ENCODE results near the gene NBEA. TPM values are rescaled to one million over a fixed set of nuclear protein-coding genes. Genes with fewer than 3 reads are reported as not detected.
A peak's percentile ranks its signal among the peaks of the same experiment; 100 is the strongest.

NBEA gene
- total RNA-seq, 1 donor: 4.0 TPM

DNA sequence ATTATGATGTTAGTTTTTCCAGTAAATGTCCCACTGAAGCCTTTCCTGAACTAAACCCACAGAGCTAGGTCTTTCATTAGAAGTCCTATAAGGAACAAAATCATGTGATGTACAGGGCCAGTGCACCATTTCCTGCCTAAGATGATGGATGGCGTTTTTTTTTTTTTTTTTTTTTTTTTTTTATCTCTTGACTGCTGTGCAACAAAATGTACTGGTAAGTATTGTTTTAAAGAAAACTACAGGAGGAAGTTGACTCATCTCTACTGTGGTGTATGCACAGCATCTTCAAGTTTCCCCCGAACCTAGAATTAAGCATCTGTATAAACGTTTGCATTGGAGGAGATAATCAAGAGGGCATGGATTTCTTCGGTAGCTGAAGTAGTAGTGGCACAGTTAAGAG lies 197.5 kb downstream of the NBEA start:
- TF ChIP-seq, protein P1, sequence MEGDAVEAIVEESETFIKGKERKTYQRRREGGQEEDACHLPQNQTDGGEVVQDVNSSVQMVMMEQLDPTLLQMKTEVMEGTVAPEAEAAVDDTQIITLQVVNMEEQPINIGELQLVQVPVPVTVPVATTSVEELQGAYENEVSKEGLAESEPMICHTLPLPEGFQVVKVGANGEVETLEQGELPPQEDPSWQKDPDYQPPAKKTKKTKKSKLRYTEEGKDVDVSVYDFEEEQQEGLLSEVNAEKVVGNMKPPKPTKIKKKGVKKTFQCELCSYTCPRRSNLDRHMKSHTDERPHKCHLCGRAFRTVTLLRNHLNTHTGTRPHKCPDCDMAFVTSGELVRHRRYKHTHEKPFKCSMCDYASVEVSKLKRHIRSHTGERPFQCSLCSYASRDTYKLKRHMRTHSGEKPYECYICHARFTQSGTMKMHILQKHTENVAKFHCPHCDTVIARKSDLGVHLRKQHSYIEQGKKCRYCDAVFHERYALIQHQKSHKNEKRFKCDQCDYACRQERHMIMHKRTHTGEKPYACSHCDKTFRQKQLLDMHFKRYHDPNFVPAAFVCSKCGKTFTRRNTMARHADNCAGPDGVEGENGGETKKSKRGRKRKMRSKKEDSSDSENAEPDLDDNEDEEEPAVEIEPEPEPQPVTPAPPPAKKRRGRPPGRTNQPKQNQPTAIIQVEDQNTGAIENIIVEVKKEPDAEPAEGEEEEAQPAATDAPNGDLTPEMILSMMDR (IDR thresholded peaks at IDR 0.05; ENCODE audit: extremely low read depth, low read depth, low read length): no peak
- no peak overlapping the region for H3K4me3 ChIP-seq (ENCODE audit: insufficient read depth, low read length)

DNA sequence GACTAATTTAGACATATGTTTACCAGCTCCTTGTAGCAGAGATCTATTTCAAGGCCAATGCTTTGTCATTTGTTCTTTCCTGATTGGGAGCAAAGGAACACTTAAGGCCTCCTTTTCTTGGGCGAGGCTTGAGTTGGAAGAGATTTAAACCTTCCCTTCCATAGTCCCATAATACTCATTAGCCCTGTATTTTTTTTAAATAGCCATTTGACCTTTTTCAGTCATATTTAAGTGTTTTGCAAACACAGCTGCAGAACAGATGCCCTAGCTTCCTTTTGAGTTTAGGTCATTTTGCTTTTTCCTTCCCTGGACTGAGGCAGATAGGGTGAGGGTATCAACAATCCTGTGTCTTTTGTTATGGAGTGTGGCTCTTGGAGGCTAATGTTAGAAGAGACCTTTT lies 198.3 kb downstream of the NBEA start:
- no peaks in the 10 kb centered on the region for H3K9me3 ChIP-seq (ENCODE audit: low read depth, low read length)
- no peaks in the 10 kb centered on the region for H3K36me3 ChIP-seq (ENCODE audit: insufficient read depth, low read length)
- no peak for DNase-seq (ENCODE audit: insufficient read length, low spot score, missing footprints)
- no peaks in the 10 kb centered on the region for H3K27me3 ChIP-seq (ENCODE audit: insufficient read depth, low read length)
- H3K4me3 ChIP-seq (ENCODE audit: insufficient read depth, low read length): no peak overlapping the region
- no peak overlapping the region for H3K27ac ChIP-seq (ENCODE audit: low read depth, low read length)
- no peaks in the 10 kb centered on the region for H4K20me1 ChIP-seq (ENCODE audit: insufficient read depth, low read length)
- H3K79me2 ChIP-seq (ENCODE audit: insufficient read depth, low read length): no peaks in the 10 kb centered on the region
- TF ChIP-seq, protein P1 (IDR thresholded peaks at IDR 0.05; ENCODE audit: extremely low read depth, low read depth, low read length): no peak
- no peaks in the 10 kb centered on the region for H3K4me1 ChIP-seq (ENCODE audit: insufficient read depth, low read length)
- no peak overlapping the region for H3K4me2 ChIP-seq (ENCODE audit: insufficient read depth, low read length)
- H2AFZ ChIP-seq (ENCODE audit: low read length): no peak overlapping the region

More for the DNA sequence above, 197.5 kb downstream of the NBEA start:
- no peaks in the 10 kb centered on the region for H4K20me1 ChIP-seq (ENCODE audit: insufficient read depth, low read length)
- no peak overlapping the region for H3K4me2 ChIP-seq (ENCODE audit: insufficient read depth, low read length)
- H3K9me3 ChIP-seq (ENCODE audit: low read depth, low read length): no peaks in the 10 kb centered on the region
- H3K27me3 ChIP-seq (ENCODE audit: insufficient read depth, low read length): no peaks in the 10 kb centered on the region
- H3K79me2 ChIP-seq (ENCODE audit: insufficient read depth, low read length): no peaks in the 10 kb centered on the region
- DNase-seq (ENCODE audit: insufficient read length, low spot score, missing footprints): peak; percentile 3
- no peak overlapping the region for H2AFZ ChIP-seq (ENCODE audit: low read length)
- H3K4me1 ChIP-seq (ENCODE audit: insufficient read depth, low read length): no peaks in the 10 kb centered on the region
- no peak overlapping the region for H3K27ac ChIP-seq (ENCODE audit: low read depth, low read length)
- no peaks in the 10 kb centered on the region for H3K36me3 ChIP-seq (ENCODE audit: insufficient read depth, low read length)

DNA sequence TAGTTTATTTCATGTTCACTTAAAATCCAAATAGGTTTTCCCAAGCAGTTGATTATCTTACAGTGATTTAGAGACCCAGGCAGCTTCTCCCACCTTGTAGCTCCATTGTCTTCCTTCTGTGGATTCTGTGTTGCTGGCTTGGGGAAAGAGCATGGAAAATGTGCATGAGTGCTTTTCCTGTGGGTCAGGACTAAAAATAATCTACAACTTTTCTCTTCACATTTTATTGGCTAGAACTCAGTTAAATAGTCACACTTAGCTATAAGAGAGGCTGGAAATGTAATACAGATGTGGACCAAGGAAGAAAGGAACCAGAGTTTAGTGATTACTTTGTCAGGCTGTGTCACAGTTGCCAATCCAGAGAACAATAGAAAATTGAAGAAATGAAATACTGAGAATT lies 198.8 kb downstream of the NBEA start:
- Histone ChIP-seq H3K9me3 (ENCODE audit: low read depth, low read length) (no peaks in the 10 kb centered on the region), H3K4me1 (ENCODE audit: insufficient read depth, low read length) (no peaks in the 10 kb centered on the region), H2AFZ (ENCODE audit: low read length) (no peak overlapping the region), H3K27ac (ENCODE audit: low read depth, low read length) (no peak overlapping the region), H3K27me3 (ENCODE audit: insufficient read depth, low read length) (no peaks in the 10 kb centered on the region), H3K36me3 (ENCODE audit: insufficient read depth, low read length) (no peaks in the 10 kb centered on the region), H3K4me2 (ENCODE audit: insufficient read depth, low read length) (no peak overlapping the region), H3K4me3 (ENCODE audit: insufficient read depth, low read length) (no peak overlapping the region), H3K79me2 (ENCODE audit: insufficient read depth, low read length) (no peaks in the 10 kb centered on the region), H4K20me1 (ENCODE audit: insufficient read depth, low read length) (no peaks in the 10 kb centered on the region)
- no peak for DNase-seq (ENCODE audit: insufficient read length, low spot score, missing footprints)
- TF ChIP-seq, protein P1 (IDR thresholded peaks at IDR 0.05; ENCODE audit: extremely low read depth, low read depth, low read length): no peak

DNA sequence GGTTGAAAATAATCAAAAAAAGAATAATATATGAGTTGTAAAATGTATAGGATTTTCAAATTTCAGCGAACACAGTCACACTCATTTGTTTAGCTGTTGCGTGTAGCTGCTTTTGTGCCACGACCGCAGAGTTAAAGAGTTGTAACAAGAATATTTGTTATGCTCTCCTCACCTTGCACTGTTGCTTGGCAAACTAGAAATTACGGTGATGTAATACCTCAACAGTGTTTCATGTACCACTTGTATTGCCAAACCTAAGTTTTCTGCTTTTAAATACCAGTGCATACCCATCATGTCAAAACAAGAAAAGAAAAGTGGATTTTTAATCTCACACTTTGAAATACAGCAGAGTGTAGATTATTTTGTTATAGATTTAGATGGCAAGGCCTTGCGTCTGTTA lies 201.1 kb downstream of the NBEA start:
- H3K4me2 ChIP-seq (ENCODE audit: insufficient read depth, low read length): no peak overlapping the region
- no peaks in the 10 kb centered on the region for H3K27me3 ChIP-seq (ENCODE audit: insufficient read depth, low read length)
- TF ChIP-seq, protein P1 (IDR thresholded peaks at IDR 0.05; ENCODE audit: extremely low read depth, low read depth, low read length): no peak
- H2AFZ ChIP-seq (ENCODE audit: low read length): no peak overlapping the region
- H3K79me2 ChIP-seq (ENCODE audit: insufficient read depth, low read length): no peaks in the 10 kb centered on the region
- no peaks in the 10 kb centered on the region for H3K4me1 ChIP-seq (ENCODE audit: insufficient read depth, low read length)
- H3K27ac ChIP-seq (ENCODE audit: low read depth, low read length): no peak overlapping the region
- H4K20me1 ChIP-seq (ENCODE audit: insufficient read depth, low read length): no peaks in the 10 kb centered on the region
- DNase-seq (ENCODE audit: insufficient read length, low spot score, missing footprints): peak; percentile 15
- no peak overlapping the region for H3K4me3 ChIP-seq (ENCODE audit: insufficient read depth, low read length)
- no peaks in the 10 kb centered on the region for H3K9me3 ChIP-seq (ENCODE audit: low read depth, low read length)
- H3K36me3 ChIP-seq (ENCODE audit: insufficient read depth, low read length): no peaks in the 10 kb centered on the region
